NCI-H2196 (cell line): ENCODE measurements around the gene CHST11.

Experiments used
- DNase-seq: peaks from one replicate; lab custom pipeline; 2025; ENCODE audit not compliant: unreplicated experiment; lab: John Stamatoyannopoulos, UW

CHST11 gene

DNA sequence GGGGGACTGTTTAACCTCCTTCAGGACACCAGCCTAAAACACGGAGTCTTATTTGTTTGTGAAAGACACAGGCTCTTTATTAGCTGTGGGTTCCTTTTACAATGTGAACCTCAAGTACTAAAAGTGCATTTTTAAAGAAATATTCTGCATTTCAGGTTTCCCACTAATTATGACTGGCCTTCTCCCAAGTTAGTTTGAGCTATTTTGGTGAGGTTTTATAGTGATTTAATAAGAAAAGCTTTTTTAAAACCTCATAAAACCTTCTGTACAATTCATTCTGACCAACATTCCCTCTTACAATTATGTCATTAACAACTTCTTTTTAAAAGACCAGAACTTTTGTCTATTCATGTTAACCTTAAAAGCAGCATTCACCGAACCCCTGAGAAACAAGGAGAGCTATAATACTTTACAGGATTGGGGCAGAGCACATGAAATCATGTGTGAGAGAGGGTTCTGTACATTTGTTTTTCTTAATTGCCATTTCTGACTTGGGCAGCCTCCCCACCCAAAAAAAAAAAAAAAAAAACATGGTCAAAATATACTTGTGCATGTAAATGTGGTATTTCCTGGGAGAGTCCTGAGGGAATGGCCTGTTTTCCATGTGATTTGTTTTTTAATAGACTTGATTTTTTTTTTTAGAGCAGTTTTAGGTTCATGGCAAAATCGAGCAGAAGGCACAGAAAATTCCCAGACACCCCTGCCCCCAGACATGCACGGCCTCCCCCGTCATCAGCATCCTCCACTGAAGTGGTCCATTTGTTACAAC lies 169.5 kb downstream of the CHST11 start:
- no peak for DNase-seq

DNA sequence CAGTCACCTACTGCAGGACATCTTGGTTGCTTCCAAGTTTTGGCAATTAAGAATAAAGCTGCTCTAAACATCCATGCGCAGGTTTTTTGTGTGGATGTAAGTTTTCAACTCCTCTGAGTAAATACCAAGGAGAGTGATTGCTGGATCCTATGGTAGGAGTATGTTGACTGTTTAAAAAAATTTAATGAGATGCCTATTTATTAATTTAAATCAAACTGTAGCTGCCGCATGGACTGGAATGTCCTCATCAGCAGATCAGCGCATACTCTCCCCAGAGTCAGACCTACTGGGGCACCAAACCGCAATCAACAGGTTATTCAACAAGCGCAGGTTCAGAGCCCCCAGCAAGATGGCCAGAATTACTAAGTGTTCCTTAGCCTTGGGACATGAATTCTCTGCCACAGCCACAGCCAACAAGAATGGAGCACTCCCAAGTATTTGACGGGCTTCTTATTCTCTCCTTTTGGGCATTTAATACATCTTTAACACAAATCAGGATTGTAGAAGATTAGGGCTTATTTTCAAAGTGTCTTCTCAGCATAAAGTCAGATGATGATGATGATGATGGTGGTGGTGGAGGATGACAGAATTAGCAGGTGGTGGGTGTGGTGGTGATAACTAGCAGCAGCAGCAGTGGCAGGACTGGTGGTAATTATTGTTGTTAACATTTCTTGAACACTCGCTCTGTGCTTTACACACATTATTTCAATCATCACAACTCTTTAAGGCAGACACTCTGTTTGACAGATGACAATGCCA lies 170.7 kb downstream of the CHST11 start:
- no peak for DNase-seq

DNA sequence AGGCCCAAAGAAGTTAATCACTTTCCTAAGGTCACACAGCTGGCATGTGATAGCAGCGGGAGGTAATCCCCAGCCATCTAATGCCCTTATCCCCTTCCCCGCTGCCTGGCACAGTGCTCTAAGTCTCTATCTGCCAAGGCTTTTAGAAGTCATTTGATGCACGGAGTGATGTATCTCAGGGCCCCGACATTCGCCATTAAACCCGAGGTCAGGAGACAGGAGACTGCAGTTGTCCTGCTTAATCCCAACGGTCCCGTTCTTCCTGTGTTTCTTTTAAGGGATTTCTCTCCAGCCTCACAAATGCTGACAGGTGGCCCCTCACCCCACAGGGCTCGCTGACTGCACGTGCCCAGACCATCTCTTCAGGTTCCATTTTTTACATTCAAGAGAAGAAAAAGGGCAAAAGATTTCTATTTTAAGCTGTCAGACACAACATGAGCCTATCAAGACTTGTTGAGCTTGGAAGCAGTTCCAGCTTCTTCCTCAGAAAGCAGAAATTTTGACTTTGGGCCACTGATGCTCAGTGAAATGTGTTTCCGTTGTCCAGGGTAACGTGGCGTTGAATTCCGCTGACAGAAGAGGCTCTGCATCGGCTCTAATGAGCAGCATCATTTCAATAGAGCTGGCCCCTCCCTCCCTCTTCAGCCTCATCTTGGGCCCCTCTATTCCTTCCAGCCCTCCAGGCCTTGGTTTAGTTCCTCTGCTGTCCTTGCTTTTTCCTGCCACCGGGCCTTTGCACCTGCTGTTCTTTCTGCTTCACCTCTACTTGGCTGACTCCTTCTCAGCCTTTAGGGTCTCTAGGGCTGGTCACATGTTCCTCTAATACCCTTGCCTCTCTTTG lies 171.5 kb downstream of the CHST11 start:
- DNase-seq, result no peak

DNA sequence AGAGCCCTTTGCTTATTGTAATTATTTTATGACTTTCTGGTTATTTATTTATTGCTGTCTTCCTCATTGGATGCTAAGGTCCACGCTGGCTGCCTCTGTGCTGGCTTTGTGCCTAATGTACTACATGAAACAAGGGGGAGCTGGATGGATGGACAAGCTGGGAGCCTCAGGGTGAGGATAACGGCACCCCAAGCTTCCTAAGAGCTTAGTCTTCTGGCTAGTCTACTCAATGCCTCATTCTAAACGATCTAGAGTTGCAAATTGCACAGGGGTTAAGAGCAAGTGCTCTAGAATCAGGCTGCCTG lies 172.0 kb downstream of the CHST11 start:
- no peak for DNase-seq

DNA sequence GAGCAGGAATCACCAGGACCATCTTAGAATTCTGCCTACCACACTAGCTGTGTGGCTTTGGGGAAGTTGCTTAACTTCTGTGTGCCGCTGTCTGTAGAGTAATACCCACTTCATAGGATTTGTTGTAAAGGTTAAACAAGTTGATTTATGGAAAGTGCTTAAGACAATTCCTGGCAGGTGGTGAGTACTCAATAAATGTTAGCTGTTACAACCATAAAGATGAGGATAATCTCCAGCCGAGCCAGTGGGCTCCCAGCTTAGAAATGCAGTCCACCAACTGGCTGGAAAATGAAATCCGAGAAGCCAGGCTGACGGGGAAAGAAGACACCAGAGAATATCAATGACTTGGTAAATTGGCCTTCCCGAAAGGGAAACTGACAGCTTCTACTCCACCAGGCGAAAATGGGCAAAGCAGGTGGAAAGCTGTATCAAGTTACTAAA lies 173.5 kb downstream of the CHST11 start:
- no peak for DNase-seq

DNA sequence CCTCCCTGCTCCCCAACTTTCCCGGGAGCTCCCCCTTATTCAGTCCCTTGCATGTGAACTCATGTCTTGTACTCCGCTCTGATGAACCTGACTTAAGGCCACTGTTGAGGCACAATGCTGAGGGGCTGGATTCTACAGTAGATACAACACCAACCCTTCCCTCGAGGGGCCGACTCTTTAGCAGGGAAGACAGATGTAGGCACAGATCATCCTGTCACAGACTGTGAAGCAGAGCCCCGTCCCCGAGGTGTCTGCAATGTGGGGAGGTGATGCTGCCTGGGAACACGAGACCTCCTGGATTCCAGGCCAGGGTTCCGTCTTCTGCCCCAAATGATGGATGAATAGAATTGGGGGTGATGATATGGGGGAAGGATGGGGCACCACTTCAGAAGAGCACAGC lies 175.1 kb downstream of the CHST11 start:
- no peak for DNase-seq

DNA sequence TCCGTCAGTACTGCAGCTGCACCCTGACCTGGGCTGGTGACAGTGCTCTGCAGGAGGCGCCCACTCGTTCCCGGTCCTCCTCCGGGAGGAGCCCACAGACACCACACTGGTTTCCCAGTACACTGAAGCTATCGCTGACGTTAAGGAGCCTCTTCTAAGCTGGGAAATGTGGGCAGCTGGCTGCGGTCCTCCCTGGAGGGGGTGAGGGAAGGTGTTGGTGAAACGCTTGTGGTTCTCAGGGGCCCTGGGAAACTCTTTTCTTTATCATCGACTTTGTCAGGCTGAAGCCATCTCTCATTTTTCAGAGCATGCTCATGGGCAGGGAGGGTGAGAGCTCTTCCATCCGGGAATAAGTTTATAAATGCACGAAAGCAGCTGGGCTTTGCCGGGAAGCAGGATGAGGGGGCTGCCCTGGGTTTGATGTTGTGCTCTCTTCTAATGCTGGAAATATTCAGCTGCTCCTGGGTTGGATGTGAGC lies 176.0 kb downstream of the CHST11 start:
- no peak for DNase-seq

DNA sequence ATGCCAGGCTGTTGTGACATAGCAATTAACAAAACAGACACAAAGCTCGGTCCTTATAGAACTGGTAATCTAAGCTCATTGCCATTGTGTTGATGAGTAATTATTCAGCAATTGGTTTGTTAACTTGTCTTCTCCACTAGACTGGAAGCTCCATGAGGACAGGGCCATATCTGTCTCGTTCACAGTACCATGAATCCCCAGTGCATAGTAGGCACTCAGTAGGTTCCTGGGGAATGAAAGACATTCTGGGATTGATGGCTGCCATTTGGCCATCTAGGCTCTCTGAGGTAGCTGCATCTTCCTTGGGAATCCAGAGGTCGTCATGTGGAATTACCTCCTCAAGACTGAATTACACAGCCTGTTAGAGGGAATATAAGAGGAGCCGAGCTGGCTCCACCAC lies 177.3 kb downstream of the CHST11 start:
- no peak for DNase-seq

DNA sequence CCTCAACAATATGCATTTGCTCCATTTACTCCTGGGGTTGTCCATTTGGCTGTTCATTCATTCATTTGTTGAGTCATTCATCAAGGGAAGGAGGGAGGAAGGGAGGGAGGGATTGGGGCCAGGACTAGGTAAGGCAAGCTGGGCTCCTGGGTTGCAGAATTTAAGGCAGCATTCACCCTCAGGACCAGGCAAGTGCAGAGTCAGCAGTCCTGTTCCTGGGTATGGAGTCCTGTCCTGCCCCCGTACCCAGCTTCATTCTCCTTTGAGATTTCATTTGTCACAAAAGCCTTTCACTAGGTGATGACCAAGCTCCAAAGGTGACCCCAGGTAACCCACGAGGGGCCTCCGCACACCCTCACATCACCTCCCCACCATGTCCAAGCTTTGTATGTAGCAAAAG lies 178.1 kb downstream of the CHST11 start:
- no peak for DNase-seq

DNA sequence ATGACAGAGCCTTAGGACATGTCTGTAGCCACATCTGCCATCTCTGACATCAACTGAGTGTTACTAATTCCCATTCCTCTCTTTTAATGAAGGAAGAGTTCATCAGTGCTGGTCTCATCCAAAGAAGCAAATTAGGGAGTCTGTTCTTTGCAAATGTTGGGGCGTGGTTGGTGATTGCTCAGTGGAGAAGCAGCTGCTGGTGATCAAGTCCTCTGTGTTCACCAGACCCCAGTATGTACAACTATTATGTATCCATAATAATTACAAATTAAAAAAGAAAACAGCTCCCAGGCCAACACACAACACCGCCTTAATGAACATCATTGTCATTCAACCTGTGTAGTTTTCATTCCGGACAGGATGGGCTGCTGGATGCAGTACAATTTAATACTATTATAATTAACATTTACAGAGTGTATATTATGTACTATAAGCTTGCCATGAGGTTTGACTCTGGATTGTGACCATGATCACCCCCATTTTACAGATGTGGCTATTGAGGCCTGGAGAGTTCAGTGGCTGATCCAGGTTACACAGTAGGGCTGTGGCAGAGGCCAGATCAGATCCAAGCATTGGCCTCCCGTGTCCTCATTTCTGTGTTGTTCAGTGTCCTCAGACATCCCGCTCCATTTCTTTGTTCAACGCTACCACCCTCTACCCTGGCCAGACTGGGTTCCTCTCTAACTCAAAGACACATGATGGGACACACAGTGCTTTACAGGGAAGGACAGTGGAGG lies 179.0 kb downstream of the CHST11 start:
- DNase-seq, result no peak

DNA sequence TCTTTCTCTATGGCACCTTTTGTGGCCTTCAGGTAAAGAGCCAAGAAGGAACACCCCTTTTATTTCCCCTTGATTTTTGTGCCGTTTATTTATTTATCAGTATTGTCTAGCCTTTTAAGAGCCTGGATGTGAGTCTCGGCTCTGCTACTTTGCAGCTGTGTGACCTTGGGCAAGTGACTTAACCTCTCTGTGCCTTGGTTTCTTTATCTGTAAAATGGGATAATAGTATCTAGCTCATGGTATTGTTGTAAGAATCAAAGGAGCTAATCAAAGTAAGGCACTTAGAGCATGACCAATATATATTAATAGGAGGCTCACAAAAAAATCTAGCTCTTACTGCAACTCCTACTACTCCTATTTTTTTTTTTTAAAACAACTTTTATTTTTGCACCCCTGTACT lies 179.7 kb downstream of the CHST11 start:
- DNase-seq, result no peak

DNA sequence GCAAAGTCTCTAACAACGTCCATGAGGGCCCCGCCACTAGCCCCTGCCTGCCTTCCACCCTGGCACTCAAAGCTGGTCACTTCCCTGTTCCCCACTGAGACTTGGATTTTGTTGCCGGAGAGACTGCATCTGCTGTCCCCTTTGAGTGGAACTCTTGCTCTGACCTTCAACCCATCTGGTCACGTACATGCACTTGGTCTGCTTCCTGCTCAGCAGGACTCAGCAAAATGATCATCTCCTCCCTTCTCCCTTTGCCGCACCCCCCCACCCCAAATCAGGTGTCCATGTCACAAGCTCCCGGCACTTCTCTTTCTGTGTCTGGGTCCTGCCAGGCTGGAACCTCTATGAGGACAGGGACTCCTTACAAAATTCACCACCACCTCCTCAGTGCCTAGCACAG lies 180.9 kb downstream of the CHST11 start:
- no peak for DNase-seq

DNA sequence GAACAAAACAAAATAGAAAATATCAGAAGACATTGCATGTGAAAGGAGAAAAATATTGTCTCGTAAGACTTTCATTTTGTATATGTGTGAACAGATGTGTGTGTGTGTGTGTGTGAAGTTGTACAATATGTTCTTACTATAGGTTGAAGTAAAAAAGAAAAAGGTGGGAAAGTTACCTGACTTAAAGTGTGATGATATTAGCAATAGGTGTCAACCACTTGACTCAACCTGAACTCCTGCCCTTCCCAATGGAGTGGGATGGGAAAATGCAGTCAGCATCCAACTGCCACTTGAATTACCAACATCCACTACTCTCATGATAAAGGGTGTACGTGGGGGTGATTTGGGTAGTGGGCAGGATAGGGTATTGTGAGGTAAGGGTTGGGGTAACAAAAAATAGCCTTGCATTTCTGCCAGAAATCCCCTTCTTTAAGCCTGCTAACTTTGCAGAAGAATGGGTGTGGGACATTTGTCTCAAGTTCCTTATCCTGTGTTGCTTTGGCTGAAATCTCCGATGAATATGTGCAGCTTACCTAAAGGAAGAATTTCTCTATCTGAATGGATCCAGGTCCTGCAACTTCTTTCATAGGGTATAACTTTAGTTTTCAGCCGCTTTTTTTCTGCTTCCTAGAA lies 181.6 kb downstream of the CHST11 start:
- DNase-seq, result no peak

DNA sequence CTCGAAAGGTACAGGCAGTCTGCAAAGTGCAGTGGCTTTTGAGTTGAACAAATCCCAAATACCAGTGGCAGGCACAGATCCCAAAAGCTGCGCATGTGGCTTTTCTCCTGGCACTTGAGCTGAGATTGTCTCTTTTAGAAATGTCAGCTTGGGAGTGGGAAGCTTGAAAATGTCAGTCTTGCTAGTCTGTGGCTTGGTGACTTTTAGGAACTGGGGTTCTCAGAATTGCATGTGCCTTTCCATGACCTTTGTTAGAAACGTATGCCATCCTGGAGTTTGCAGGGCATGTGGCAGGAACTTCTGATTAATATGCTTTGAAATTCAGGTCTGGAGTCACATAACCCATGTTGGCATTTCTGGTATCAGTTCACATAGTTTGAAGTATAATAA lies 182.1 kb downstream of the CHST11 start:
- no peak for DNase-seq

DNA sequence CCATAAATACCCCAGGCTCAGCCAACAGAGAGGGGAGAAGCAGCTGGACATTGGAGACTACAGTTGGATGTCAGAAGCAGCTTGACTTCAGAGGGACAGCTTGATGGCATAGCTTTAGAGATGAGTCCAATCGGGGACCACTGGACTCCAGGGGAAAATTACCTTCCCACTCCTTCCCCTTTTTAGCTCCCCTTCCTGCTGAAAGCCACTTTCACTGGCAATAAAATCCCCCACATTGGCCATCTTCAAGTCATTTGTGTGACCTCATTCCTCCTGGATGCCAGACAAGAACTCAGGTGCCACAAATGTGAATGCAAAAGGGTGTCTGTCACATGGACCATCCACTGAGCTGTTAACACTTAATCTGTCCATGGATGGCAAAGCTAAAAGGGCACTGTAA lies 184.2 kb downstream of the CHST11 start:
- no peak for DNase-seq

DNA sequence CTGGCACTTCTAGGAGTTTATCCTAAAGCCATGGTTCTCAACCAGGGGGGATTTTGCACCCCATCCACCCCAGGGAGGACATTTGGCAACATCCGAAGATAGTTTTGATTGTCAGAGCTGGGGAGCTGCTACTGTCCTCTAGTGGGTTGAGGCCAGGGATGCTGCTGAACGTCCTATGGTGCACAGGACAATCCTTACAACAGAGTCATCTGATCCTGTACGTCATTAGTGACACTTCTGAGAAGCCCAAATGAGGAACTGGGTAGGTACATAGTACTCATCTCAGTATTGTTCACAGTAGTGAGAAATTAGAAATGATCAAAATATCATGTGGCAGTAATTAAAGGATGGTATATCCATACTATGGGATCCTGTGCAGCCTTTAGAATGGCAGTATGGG lies 185.1 kb downstream of the CHST11 start:
- DNase-seq, result no peak

DNA sequence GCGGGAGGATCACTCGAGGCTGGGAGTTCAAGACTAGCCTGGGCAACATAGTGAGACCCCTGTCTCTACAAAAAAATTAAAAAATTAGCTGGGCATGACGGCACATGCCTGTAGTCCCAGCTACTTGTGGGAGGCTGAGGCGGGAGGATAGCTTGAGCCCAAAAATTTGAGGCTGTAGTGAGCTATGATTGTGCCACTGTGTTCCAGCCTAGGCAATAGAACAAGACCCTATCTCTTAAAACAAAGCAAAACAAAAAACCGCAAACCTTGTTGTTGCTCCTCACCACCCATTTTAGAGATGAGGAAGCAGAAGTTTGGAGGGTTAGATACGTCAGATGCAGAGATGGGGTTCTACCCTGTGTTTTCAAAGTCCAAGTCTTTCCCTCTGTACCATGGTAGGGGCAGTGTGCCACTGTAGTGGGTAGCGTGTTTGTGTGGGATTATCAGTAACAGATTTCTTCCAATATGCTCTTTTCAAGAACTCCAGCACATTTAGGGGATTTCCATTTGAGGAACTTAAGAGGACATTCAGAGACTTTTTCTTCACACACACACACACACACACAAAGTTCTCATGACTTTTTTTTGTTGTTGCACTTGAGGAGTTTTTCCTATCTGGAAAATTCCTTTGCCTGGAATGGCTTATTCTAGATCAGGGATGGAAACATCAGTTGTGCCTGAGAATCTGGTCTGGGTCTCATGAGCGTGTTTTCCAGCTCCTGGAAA lies 186.5 kb downstream of the CHST11 start:
- no peak for DNase-seq

DNA sequence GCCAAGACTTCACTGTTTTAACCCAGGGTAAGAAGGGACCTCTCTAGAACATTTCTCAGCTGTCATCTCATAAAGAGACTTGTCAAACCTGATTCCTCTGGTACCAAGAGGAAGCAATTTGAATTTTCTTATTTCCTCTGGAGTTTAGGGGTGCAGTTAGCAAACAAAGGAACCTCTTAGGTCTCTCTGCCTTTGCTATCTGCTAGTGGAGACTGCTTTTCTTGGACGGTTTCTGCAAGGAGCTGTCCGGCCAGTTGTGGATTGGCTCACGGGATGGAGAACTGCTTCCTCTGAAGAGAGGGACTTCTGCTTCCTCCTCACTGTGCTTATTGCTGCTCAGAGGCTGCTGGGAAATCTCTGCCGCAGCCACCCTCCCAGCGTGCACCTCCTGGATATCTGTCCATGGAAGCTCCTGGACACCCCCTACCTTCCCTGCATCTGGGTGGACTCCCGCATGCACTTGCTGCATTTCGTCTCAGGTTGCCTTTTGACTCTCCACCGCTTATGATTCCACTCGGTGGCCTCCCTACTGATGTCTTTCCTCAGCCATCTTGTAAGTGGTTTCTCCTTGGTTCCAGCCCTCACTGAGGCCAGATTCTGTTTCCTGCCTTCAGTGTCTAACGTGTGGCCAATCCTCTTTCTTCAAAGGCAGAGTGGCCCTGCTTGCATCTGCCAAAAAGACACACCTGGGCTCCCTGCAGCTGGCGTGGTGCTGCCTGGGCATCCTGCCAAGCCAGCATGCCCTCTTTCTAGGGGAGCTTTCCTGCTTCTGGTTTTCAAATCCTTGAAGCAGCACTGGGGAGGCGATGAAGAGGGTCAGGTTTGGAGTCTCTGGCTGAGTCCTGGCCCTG lies 187.3 kb downstream of the CHST11 start:
- DNase-seq, result peak; percentile 86

DNA sequence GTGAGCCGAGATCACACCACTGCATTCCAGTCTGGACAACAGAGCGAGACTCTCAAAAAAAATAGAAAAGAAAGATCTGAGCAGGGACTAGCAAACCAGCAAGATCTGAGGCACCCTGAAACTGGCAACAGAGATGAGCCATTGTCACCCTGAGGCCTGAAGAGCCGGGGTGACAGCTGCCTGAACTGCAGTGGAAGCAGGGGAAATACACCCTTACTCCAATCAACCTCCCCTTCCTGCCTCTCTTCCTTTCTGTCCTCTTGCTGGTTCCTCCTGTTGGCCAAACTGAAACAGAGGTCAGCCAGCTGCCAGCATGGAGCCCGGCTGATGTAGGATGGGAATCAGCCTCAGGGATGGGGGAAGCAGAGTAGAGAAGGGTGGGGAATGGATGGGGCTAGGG lies 192.0 kb downstream of the CHST11 start:
- DNase-seq, result no peak
